Activated CD4-positive, alpha-beta T cell treated with anti-CD3 and anti-CD28 coated beads, Interleukin-2, amount 10 ng/mL, durations not matched to agents 24 days and 14 days (primary cell): ENCODE measurements around the gene RUBCN. TPM values are rescaled to one million over a fixed set of nuclear protein-coding genes. Genes with fewer than 3 reads are reported as not detected.
"Not testable (repeated sequence)": the region's sequence is repeated elsewhere in the genome, so short reads cannot be mapped to it uniquely, and the experiment has no call there.

ENCODE experiments used
- DNase-seq: peaks from one replicate; pipeline ENCODE4 v3.0.0; 2022
- H3K27ac Mint-ChIP-seq: one replicate; pipeline ENCODE4 v1.8.0; 2022; ENCODE audit warnings: mild to moderate bottlenecking, mixed read lengths
- H3K27me3 Mint-ChIP-seq: one replicate; pipeline ENCODE4 v1.8.0; 2022; ENCODE audit warnings: mixed read lengths
- H3K36me3 Mint-ChIP-seq: one replicate; pipeline ENCODE4 v1.8.0; 2022; ENCODE audit warnings: low read depth, mild to moderate bottlenecking, mixed read lengths
- H3K4me1 Mint-ChIP-seq: one replicate; pipeline ENCODE4 v1.8.0; 2021; ENCODE audit warnings: mixed read lengths
- H3K4me3 Mint-ChIP-seq: one replicate; pipeline ENCODE4 v1.8.0; 2022; ENCODE audit warnings: mild to moderate bottlenecking, moderate library complexity, mixed read lengths
- H3K9me3 Mint-ChIP-seq: one replicate; pipeline ENCODE4 v1.8.0; 2021; ENCODE audit warnings: mixed read lengths
- intact Hi-C: fragments of 100-400 bp; cut with micrococcal nuclease; formaldehyde crosslinking; loops from one replicate; pipeline ENCODE4 v1.15.1; 2023
- total RNA-seq: library from RNA; stranded (reverse); gene quantifications from 2 replicates; pipeline ENCODE4 v1.2.3, GENCODE V29; 2022

RUBCN gene
- total RNA-seq, 1 donor from 2014 or later: 38.8 TPM

DNA sequence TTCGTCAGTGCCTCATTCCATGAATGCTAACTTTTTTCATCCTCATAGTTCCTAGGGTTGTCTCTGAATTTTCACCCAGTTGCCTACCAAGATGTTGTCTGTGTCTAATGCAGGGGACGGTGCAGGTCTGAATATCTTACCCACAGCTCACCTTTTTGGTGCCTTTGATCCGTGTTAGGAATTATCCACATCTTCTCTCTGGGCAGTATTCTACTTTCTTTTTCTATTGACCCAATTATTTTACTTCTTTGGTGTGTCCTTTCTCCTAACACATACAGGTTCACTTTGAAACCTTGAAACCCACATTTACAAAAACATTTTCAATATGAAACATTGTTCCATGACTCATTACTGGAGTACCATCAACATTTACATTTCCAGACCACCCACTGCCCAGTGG is 80.6 kb downstream of the RUBCN start:
- intact Hi-C loops, H3K36me3 Mint-ChIP-seq, DNase-seq, H3K27me3 Mint-ChIP-seq, H3K9me3 Mint-ChIP-seq: not testable (repeated sequence)
- Mint-ChIP-seq H3K4me3 (peak overlapping the region; percentile 64), H3K4me1 (peaks cover 15% of the 10 kb centered on the region), H3K27ac (peak overlapping the region; percentile 81)

DNA sequence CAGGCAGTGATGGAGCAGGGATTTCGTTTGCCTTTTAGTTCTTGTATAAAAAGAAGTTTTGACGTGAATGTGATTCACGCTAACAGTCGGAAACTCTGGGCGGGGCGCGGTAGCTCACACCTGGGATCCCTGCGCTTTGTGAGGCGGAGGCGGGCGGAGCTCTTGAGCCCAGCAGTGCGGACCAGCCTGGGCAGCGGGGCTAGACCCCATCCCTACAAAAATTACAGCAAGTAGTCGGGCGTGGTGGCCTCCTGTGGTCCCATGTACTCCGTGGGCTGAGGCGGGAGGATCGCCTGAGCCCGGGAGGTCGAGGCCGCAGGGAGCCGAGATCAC is 81.7 kb downstream of the RUBCN start:
- H3K9me3 Mint-ChIP-seq, H3K4me3 Mint-ChIP-seq, H3K27me3 Mint-ChIP-seq, intact Hi-C loops, H3K36me3 Mint-ChIP-seq, H3K27ac Mint-ChIP-seq, DNase-seq: not testable (repeated sequence)
- H3K4me1 Mint-ChIP-seq: peaks cover 19% of the 10 kb centered on the region

DNA sequence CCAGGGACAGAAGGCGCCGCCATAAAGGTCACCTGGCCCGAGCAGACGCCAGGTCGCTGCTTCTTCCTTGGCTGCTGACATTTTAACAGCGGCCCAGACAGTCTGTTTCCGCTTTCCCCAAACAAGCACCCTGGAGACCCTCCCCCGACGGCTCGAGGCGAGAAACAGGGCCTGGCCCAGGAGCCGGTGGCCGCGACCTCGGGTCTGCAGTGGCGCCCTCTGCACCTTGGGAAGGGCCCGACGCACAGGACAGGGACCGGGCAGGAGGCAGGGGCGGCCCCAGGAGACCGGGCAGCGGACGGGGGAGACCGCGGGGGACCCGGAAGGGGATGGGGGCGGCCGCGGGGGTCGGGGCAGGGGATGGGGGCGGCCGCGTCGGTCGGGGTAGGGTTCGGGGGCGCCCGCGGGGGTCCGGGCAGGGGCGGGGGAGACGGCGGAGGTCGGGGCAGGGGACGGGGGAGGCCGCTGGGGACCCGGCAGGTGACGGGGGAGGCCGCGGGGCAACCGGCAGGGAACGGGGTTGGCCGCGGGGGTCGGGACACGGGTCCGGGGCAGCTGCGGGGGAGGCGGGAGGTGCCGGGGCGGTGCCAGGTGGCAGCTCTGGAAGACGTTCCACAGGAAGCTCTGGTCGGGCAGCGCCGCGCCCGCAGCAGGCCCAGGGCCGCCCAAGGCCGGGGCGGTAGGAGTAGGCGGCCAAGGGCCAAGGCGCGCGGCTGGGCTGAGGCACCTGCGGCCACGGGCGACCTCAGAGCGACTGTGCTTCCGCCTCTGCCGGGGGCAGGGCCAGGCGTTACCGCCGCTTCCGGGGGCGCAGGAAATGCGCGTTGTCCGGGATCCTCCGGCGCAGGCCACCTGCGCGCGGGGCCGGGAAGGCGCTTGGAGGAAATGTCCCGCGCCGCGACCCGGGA is 82.4 kb downstream of the RUBCN start:
- peak; percentile 84 for DNase-seq
- H3K27me3 Mint-ChIP-seq, H3K36me3 Mint-ChIP-seq, H3K9me3 Mint-ChIP-seq, intact Hi-C loops: not testable (repeated sequence)
- Mint-ChIP-seq H3K4me3 (peak overlapping the region; percentile 75), H3K27ac (peak overlapping the region; percentile 90), H3K4me1 (peaks cover 19% of the 10 kb centered on the region)

DNA sequence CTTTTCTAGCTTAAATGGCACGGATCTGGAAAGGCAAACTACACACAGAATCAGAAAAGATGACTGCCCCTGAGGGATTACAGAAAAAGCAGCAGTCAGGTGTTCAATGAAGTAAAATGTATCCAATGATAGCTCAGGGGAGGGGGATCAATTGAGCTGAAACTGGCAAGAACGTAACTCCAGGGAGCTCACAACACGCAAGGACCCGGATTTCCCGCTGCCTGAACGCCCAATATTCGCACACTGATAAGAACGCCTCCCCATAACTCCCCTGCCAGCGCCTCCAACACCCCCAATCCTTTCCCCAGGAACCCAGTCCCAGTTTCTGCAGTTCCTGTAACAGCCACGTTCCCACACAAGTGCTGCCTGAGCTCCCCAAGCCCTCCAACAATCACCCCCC is 83.8 kb downstream of the RUBCN start:
- H3K9me3 Mint-ChIP-seq, H3K27me3 Mint-ChIP-seq, H3K27ac Mint-ChIP-seq, DNase-seq, H3K36me3 Mint-ChIP-seq, intact Hi-C loops: not testable (repeated sequence)
- Mint-ChIP-seq H3K4me1 (peaks cover 19% of the 10 kb centered on the region), H3K4me3 (peak overlapping the region; percentile 48)

DNA sequence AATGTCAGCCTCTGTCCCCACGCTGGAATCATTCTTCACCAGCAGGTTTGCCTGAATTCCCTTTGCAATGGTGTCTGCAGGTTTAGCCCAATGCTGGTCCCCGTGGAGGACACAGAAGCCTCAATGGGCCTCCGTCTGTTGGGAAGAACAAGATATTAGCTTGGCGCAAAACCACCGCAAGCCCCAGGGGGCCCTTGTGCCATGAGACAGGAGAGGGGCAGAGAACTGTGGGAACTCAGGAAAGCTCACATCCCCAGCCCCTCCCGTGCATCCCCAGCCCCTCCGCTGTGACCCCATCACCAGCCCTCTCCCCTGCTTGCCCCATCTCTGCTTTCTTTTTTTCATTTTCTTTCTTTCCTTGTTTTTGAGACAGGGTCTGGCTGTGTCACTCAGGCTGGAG is 89.1 kb downstream of the RUBCN start:
- DNase-seq, H3K27ac Mint-ChIP-seq, intact Hi-C loops, H3K36me3 Mint-ChIP-seq, H3K9me3 Mint-ChIP-seq, H3K27me3 Mint-ChIP-seq, H3K4me3 Mint-ChIP-seq: not testable (repeated sequence)
- H3K4me1 Mint-ChIP-seq: peaks cover 12% of the 10 kb centered on the region

DNA sequence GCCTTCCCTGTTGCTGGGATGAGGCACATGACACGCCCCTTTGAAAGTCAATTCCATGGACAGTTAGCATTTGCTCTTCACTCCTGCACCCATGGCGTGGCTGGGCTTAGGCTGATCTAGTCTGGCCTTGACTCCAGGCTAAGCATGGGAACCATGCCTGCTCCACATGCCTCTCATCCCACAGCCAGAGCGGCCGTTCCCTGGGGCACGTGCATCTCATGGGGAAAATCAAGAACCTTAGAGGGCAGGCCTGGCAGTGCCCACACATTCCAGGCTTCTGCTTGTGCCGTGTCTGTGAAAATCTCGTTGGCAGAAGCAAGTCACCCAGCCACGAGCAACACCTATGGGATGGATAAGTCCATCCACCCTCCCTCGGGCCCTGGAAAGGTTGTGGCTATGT is 89.5 kb downstream of the RUBCN start:
- H3K4me3 Mint-ChIP-seq, intact Hi-C loops, H3K27ac Mint-ChIP-seq, DNase-seq, H3K4me1 Mint-ChIP-seq, H3K9me3 Mint-ChIP-seq, H3K27me3 Mint-ChIP-seq, H3K36me3 Mint-ChIP-seq: not testable (repeated sequence)

DNA sequence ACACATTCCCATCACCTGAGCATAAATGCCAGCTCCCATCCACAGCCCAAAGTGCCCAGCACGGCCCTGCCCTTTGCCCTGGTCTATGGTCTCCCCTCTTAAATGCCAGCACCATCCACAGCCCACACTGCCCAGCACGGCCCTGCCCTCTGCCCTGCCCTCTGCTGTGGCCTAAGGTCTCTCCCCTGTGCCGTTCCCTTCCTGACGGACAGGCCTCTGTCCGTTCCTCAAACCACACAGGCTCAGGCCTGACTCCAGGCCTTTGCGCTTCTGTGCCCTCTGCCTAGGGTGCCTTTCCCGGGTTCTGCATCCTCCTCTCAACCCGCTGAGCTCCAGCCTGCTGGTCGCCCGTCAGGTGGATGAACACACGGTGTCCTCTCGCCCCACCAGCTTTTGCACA is 90.4 kb downstream of the RUBCN start:
- H3K4me1 Mint-ChIP-seq, DNase-seq, H3K9me3 Mint-ChIP-seq, intact Hi-C loops, H3K36me3 Mint-ChIP-seq, H3K27me3 Mint-ChIP-seq, H3K27ac Mint-ChIP-seq, H3K4me3 Mint-ChIP-seq: not testable (repeated sequence)

DNA sequence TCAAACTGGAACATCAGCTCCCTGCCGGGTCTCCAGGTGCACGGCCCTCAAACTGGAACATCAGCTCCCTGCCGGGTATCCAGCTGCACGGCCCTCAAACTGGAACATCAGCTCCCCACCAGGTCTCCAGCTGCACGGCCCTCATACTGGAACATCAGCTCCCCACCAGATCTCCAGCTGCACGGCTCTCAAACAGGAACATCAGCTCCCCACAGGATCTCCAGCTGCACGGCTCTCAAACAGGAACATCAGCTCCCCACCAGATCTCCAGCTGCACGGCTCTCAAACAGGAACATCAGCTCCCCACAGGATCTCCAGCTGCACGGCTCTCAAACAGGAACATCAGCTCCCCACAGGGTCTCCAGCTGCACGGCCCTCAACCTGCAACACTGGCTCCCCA is 99.1 kb downstream of the RUBCN start:
- H3K36me3 Mint-ChIP-seq, intact Hi-C loops, H3K27ac Mint-ChIP-seq, DNase-seq, H3K4me1 Mint-ChIP-seq, H3K9me3 Mint-ChIP-seq, H3K27me3 Mint-ChIP-seq, H3K4me3 Mint-ChIP-seq: not testable (repeated sequence)

DNA sequence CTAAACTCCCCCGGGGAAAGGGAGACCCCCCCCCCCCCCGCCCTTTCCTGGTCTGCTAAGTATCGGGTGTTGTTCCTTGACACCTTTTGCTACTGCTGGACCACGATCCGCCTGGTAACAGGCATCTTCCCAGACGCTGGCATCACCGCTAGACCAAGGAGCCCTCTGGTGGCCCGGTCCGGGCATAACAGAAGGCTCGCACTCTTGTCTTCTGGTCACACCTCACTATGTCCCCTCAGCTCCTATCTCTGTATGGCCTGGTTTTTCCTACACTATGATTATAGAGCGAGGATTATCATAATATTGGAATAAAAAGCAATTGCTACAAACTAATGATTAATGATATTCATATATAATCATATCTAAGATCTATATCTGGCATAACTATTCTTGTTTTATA is 104.7 kb downstream of the RUBCN start:
- not testable (repeated sequence) for H3K27me3 Mint-ChIP-seq, H3K9me3 Mint-ChIP-seq, H3K4me3 Mint-ChIP-seq, H3K27ac Mint-ChIP-seq, H3K36me3 Mint-ChIP-seq, H3K4me1 Mint-ChIP-seq, DNase-seq
- intact Hi-C loops: loop anchor here (2.0 kb wide), 1 partner anchor 33 kb away; no protein-coding TSS in a partner anchor

DNA sequence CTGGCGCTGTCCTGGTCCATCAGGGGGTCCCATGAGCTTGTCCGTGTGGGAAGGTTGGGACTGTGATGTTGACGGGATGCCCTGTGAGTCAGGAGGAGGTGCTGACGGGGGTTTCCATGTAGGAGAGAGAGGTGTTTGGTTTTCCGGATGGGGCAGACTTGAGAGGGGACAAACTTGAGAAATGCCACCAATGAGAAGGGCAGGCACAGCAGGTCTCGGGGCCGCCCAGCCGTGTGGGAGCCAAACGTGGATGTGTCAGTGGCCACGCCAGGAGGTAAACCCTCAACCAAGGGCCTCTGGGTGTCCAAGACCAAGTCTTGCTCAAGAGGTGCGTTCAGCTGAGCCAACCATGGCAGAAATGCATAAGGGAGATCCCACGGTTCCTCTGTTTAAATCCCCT is 105.9 kb downstream of the RUBCN start:
- H3K36me3 Mint-ChIP-seq, H3K4me3 Mint-ChIP-seq, H3K4me1 Mint-ChIP-seq, H3K27ac Mint-ChIP-seq, intact Hi-C loops, H3K27me3 Mint-ChIP-seq, H3K9me3 Mint-ChIP-seq: not testable (repeated sequence)
- peak; percentile 54 for DNase-seq

DNA sequence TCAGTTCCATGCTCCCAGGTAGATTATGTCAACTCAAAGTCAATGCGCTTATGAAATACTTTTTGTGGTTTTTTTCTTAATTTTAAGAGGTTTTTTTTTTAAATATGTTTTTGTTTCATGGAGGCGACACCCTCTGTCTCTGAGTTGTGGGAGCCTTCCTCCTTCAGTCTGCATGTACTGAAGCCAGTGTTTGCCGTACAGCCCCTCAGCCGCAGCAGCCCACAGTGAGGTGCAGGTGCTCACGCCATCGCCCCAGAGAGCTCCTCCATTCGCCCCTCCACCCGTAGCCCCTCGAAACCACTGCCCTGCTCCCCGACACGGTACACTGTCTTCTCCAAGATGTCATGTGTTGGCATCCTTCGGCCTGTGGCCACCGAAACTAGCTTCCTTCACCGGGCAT is 107.4 kb downstream of the RUBCN start:
- intact Hi-C loops, H3K27ac Mint-ChIP-seq, H3K9me3 Mint-ChIP-seq, H3K27me3 Mint-ChIP-seq, H3K4me1 Mint-ChIP-seq, H3K36me3 Mint-ChIP-seq, H3K4me3 Mint-ChIP-seq: not testable (repeated sequence)
- DNase-seq: peak; percentile 59

DNA sequence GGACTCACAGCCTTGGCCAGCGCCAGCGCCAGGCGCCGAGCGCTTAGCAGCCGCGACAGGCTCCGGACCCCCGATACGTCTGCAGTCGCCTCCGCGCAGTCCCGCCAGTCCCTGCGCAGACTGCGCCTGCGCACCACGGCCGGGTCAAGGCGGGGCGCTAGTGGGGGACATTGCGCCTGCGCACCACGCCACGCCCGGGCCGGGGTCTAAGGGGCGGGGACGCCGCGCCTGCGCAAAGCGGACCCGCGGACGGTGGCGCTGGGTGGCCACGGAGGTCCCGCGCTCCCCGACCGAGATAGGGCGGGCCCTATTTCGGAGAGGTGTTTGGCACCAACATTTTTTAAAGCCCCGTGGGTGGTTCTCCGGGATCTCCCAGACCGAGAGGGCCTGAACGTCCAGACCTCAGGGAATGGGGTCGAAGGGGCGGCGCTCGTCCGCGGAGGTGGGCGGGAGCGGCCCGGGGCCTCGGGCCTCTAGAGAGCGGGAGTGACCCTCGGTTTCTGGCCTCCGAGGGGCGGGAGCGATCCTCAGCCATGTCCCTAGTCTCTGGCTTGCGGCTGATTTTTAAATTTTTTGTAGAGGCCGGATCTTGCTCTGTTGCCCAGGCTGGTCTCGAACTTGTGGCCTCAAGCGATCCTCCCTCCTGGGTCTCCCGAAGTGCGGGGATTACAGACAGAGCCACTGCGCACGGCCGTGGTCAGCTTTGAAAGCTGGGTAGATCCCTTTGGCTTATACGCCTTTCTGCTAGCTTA is 108.8 kb downstream of the RUBCN start:
- H3K9me3 Mint-ChIP-seq, H3K27me3 Mint-ChIP-seq, H3K4me1 Mint-ChIP-seq, H3K36me3 Mint-ChIP-seq, intact Hi-C loops: not testable (repeated sequence)
- DNase-seq: peak; percentile 98
- H3K4me3 Mint-ChIP-seq: peak overlapping the region; percentile 84
- H3K27ac Mint-ChIP-seq: peak overlapping the region; percentile 74

DNA sequence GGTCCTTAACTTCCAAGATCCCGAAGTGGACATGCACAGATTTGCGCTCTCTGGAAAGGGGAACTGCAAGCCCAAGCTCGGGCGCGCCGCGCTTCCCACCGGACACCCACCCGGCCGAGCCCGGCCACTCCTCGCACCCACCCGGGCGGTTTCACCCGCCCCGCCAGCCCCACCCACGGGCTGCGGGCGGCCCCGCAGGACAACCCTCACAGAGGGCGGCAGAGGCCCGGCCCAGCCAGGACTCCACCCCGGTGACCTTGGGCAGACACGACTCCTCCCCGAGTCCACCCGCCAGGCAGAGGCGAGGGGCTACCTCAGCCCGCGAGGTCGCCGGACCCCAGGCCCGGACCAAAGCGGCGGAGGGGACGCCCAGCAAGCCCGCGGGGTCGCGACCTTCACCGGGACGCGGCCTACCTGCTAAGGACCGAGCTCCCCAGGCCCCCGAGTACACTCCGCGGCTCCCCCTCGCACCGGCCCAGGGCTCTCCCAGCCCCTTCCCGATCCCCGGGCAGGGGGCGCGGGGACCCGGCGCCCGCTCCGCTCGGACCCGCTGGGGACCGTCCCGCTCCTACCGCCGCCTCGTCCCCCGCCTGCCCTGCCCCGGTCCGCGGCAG is 109.4 kb downstream of the RUBCN start:
- H3K36me3 Mint-ChIP-seq, H3K4me1 Mint-ChIP-seq, intact Hi-C loops, H3K27me3 Mint-ChIP-seq, H3K9me3 Mint-ChIP-seq: not testable (repeated sequence)
- Mint-ChIP-seq H3K27ac (peak overlapping the region; percentile 74), H3K4me3 (peak overlapping the region; percentile 84)
- peak; percentile 78 for DNase-seq

DNA sequence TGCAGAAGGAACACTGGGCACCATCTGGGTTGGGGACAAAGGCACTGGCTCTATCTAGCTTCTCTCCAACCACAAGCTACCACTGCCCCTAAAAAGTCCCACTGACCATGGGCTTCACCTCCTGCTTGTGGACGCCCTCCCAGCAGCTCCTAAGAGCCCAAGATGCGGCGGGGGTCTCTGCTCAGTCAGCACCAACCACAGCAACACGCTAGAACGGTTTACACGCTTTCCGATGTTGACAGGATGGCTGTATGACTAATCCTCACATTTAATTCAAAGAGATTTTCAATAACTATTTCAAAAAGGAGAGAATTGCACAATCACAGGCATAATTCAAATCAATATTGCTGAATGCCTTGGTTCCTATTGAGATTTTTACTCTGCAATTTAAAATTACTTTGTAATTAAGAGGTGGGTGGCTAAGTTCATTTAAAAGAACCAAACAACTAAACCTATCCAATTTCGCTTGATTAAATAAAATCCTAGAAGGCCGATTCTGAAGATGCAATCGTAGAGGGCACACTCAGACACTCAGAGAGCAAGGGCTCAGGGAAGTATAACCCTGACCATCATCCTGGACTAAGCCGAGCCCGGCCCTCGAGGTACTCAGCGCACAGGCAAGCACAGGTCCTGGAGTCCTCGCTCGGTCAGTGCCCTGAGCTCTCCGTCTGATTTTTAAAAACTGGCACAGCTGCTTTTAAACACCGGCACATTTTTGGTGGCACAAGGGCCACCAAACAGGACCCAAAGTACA is 110.1 kb downstream of the RUBCN start:
- DNase-seq, H3K36me3 Mint-ChIP-seq, intact Hi-C loops, H3K9me3 Mint-ChIP-seq, H3K4me1 Mint-ChIP-seq, H3K27me3 Mint-ChIP-seq: not testable (repeated sequence)
- H3K4me3 Mint-ChIP-seq: peak overlapping the region; percentile 83
- peak overlapping the region; percentile 67 for H3K27ac Mint-ChIP-seq
